Measurements from ENCODE around the gene FRAT2.

GRCh38 chr10:97332591-97333350 is 1.8 kb downstream of the FRAT2 start:
- TF ChIP-seq CTCF (IDR thresholded peaks at IDR 0.05) = no peak
- TF ChIP-seq POLR2A (IDR thresholded peaks at IDR 0.05) = no peak

Measured in breast epithelium (tissue), 3 donors.